HepG2 (cell line): ENCODE measurements around the gene RPP21. TPM values are rescaled to one million over a fixed set of nuclear protein-coding genes. Genes with fewer than 3 reads are reported as not detected.
A peak's percentile ranks its signal among the peaks of the same experiment; 100 is the strongest.

ENCODE experiments used
- CBX5 ChIP-seq: sonication (generic); formaldehyde crosslinking; IDR thresholded peaks from 2 replicates; pipeline ENCODE4 v1.4.0; 2020; ENCODE audit warnings: missing genetic modification reagents, borderline replicate concordance
- CEBPB ChIP-seq: IDR thresholded peaks from 2 replicates; pipeline ENCODE4 v1.6.1; 2011; ENCODE audit warnings: low read depth, low read length, improper control_type of control experiment, borderline replicate concordance
- CREB1 ChIP-seq, 2 experiments: fragments of 450-650 bp in 1 of 2; IDR thresholded peaks; 2 replicates each; pipeline ENCODE4 v1.6.1; 2016 to 2017; ENCODE audit warnings: control low read depth in 1 of 2, mild to moderate bottlenecking in 1 of 2, missing compliant biosample characterization in 1 of 2, missing genetic modification characterization in 1 of 2
- GLI4 ChIP-seq: sonication (generic); formaldehyde crosslinking; IDR thresholded peaks from 2 replicates; pipeline ENCODE4 v1.5.1; 2020; ENCODE audit warnings: missing genetic modification reagents, mild to moderate bottlenecking, moderate library complexity, borderline replicate concordance
- HMGA1 ChIP-seq: sonication (generic); formaldehyde crosslinking; conservative IDR thresholded peaks from 2 replicates; pipeline ENCODE4 v1.4.0; 2020; ENCODE audit warnings: missing genetic modification reagents
- HNRNPLL ChIP-seq: fragments of 200-400 bp; formaldehyde crosslinking; IDR thresholded peaks from 2 replicates; pipeline ENCODE4 v1.6.1; 2017; ENCODE audit warnings: mild to moderate bottlenecking, low read depth, low read length; ENCODE audit not compliant: poor library complexity, severe bottlenecking
- NR1H2 ChIP-seq: sonication (generic); formaldehyde crosslinking; IDR thresholded peaks from 2 replicates; pipeline ENCODE4 v1.8.1; 2022; ENCODE audit warnings: low read depth, missing genetic modification reagents, borderline replicate concordance
- PAF1 ChIP-seq: IDR thresholded peaks from 2 replicates; pipeline ENCODE4 v1.6.1; 2016; ENCODE audit warnings: missing genetic modification reagents, missing compliant biosample characterization
- RBAK ChIP-seq: sonication (generic); formaldehyde crosslinking; IDR thresholded peaks from 2 replicates; pipeline ENCODE4 v1.5.1; 2020; ENCODE audit warnings: mild to moderate bottlenecking, missing genetic modification reagents
- REPIN1 ChIP-seq: sonication (generic); formaldehyde crosslinking; IDR thresholded peaks from 2 replicates; pipeline ENCODE4 v1.8.0; 2022; ENCODE audit warnings: missing genetic modification reagents, low read depth, mild to moderate bottlenecking, borderline replicate concordance
- SP4 ChIP-seq: sonication (generic); formaldehyde crosslinking; IDR thresholded peaks from 2 replicates; pipeline ENCODE4 v1.8.1; 2023; ENCODE audit warnings: mild to moderate bottlenecking, missing genetic modification reagents
- STAG1 ChIP-seq: sonication (generic); formaldehyde crosslinking; IDR thresholded peaks from 2 replicates; pipeline ENCODE4 v1.4.0; 2020; ENCODE audit warnings: missing genetic modification reagents
- TAF1 ChIP-seq: sonication (generic); formaldehyde crosslinking; IDR thresholded peaks from 2 replicates; pipeline ENCODE4 v1.4.0; 2020; ENCODE audit warnings: missing genetic modification reagents
- ZFP36 ChIP-seq: fragments of 150-350 bp; IDR thresholded peaks from 2 replicates; pipeline ENCODE4 v1.6.1; 2018; ENCODE audit warnings: borderline replicate concordance, low read length, low read depth; ENCODE audit not compliant: partially characterized antibody
- ZNF343 ChIP-seq: sonication (generic); formaldehyde crosslinking; IDR thresholded peaks from 2 replicates; pipeline ENCODE4 v1.4.0; 2020; ENCODE audit warnings: mild to moderate bottlenecking, missing genetic modification reagents
- ZNF776 ChIP-seq: sonication (generic); formaldehyde crosslinking; IDR thresholded peaks from 2 replicates; pipeline ENCODE4 v1.4.0; 2020; ENCODE audit warnings: mild to moderate bottlenecking, missing genetic modification reagents
- polyA plus RNA-seq, 8 experiments: library from polyadenylated mRNA; depleted of rRNA in 3 of 8; stranded (reverse) in 7 of 8; unstranded in 1 of 8; fragments of >200 nt; fragmentation: Illumina TruSeq in 4 of 8; extraction: Trizol in 4 of 8; gene quantifications; 2 replicates each; pipeline versions ENCODE4 v1.2.1 to v1.2.3, GENCODE V29; 2011 to 2016; ENCODE audit warnings: low read depth in 4 of 8, missing spikeins in 1 of 8, mixed read lengths in 1 of 8; ENCODE audit not compliant: insufficient read depth in 1 of 8
- total RNA-seq, 5 experiments: library from RNA; depleted of rRNA; stranded (reverse); fragments of >200 nt; fragmentation: Illumina TruSeq; extraction: Trizol; gene quantifications; 2 replicates each; pipeline ENCODE4 v1.2.3, GENCODE V29; 2016; ENCODE audit warnings: low read depth in 1 of 5
- TF ChIP-seq, protein P1 (sequence below): sonication (generic); formaldehyde crosslinking; IDR thresholded peaks from 2 replicates; pipeline ENCODE4 v1.5.0; 2020; ENCODE audit warnings: mild to moderate bottlenecking, missing genetic modification reagents
- TF ChIP-seq, protein P2 (sequence below): sonication (generic); formaldehyde crosslinking; IDR thresholded peaks from 2 replicates; pipeline ENCODE4 v1.4.0; 2020; ENCODE audit warnings: missing genetic modification reagents, borderline replicate concordance
- TF ChIP-seq, protein P3 (sequence below): sonication (generic); formaldehyde crosslinking; IDR thresholded peaks from 2 replicates; pipeline ENCODE4 v1.4.0; 2020; ENCODE audit warnings: missing genetic modification reagents
- TF ChIP-seq, protein P4 (sequence below): sonication (generic); formaldehyde crosslinking; IDR thresholded peaks from 2 replicates; pipeline ENCODE4; 2020; ENCODE audit warnings: missing genetic modification reagents, mild to moderate bottlenecking, borderline replicate concordance

Gene RPP21
- total and polyA plus RNA-seq, 2 of the 13 experiments (the other 11 are each of a cell fraction or from before 2014, with no cell fraction given), result 53.1 to 72.3 TPM

DNA sequence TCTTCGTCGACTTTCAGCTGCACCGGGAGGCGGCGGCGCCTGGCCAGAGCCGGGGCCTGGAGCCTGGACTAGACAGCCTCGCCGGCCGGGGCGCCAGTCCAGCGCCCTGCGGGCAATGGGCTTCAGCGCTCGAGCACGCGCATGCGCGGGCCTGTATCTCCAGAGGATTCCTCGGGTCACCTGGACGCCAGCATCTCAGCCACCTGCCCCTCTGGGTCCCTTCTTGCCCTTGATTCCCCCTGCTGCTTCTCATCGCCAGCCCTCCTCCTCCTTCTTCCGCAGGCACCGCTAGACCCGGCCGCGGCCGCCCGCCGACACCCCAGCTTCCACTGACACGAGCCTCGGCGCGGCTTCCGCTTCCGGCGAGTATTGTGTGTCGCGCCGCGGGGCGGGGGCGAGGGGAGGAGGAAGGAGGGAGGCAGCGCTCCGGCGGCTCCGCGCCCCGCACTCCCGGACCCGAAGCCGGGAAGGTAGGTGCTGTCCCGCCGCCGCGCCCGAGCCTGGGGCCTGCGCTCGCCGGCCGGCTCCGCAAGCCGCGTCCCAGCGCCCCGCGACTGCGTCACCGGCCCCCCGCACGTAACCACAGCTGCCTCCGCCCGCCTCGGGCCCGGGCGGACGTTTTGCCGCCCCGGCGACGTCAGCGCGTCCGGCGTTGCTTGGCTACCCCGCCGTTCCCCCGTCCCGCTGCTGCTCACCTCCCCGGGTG is 18.3 kb upstream of the RPP21 start, which contains the start of gene TRIM39 (continued):
- TF ChIP-seq ZNF343 (CRISPR knock-in tag) (no peak), CREB1 (IDR thresholded peaks at IDR 0.05) (peak; percentile 92; the same call in 1 of the 2 replicates), CREB1 (CRISPR knock-in tag; IDR thresholded peaks at IDR 0.05) (peak; percentile 76; the same call in 1 of the 2 replicates), GLI4 (no peak; the same call in 1 of the 2 replicates), ZNF776 (CRISPR knock-in tag) (peak; percentile 98), TAF1 (peak; percentile 73), CEBPB (no peak), STAG1 (CRISPR knock-in tag) (no peak; the same call in 1 of the 2 replicates), CBX5 (CRISPR knock-in tag) (no peak), HNRNPLL (peak; percentile 84), NR1H2 (CRISPR knock-in tag) (0 out of 2 replicates have a peak, but pooled peaks have one; percentile 16), HMGA1 (CRISPR knock-in tag) (no peak), PAF1 (CRISPR knock-in tag) (no peak), REPIN1 (CRISPR knock-in tag) (no peak), RBAK (no peak), SP4 (peak; percentile 82), ZFP36 (no peak)
- TF ChIP-seq, protein P1, sequence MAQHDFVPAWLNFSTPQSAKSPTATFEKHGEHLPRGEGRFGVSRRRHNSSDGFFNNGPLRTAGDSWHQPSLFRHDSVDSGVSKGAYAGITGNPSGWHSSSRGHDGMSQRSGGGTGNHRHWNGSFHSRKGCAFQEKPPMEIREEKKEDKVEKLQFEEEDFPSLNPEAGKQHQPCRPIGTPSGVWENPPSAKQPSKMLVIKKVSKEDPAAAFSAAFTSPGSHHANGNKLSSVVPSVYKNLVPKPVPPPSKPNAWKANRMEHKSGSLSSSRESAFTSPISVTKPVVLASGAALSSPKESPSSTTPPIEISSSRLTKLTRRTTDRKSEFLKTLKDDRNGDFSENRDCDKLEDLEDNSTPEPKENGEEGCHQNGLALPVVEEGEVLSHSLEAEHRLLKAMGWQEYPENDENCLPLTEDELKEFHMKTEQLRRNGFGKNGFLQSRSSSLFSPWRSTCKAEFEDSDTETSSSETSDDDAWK (CRISPR knock-in tag), result no peak
- TF ChIP-seq, protein P2, sequence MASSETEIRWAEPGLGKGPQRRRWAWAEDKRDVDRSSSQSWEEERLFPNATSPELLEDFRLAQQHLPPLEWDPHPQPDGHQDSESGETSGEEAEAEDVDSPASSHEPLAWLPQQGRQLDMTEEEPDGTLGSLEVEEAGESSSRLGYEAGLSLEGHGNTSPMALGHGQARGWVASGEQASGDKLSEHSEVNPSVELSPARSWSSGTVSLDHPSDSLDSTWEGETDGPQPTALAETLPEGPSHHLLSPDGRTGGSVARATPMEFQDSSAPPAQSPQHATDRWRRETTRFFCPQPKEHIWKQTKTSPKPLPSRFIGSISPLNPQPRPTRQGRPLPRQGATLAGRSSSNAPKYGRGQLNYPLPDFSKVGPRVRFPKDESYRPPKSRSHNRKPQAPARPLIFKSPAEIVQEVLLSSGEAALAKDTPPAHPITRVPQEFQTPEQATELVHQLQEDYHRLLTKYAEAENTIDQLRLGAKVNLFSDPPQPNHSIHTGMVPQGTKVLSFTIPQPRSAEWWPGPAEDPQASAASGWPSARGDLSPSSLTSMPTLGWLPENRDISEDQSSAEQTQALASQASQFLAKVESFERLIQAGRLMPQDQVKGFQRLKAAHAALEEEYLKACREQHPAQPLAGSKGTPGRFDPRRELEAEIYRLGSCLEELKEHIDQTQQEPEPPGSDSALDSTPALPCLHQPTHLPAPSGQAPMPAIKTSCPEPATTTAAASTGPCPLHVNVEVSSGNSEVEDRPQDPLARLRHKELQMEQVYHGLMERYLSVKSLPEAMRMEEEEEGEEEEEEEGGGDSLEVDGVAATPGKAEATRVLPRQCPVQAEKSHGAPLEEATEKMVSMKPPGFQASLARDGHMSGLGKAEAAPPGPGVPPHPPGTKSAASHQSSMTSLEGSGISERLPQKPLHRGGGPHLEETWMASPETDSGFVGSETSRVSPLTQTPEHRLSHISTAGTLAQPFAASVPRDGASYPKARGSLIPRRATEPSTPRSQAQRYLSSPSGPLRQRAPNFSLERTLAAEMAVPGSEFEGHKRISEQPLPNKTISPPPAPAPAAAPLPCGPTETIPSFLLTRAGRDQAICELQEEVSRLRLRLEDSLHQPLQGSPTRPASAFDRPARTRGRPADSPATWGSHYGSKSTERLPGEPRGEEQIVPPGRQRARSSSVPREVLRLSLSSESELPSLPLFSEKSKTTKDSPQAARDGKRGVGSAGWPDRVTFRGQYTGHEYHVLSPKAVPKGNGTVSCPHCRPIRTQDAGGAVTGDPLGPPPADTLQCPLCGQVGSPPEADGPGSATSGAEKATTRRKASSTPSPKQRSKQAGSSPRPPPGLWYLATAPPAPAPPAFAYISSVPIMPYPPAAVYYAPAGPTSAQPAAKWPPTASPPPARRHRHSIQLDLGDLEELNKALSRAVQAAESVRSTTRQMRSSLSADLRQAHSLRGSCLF (CRISPR knock-in tag), result no peak
- TF ChIP-seq, protein P3, sequence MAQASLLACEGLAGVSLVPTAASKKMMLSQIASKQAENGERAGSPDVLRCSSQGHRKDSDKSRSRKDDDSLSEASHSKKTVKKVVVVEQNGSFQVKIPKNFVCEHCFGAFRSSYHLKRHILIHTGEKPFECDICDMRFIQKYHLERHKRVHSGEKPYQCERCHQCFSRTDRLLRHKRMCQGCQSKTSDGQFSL (CRISPR knock-in tag), result no peak
- TF ChIP-seq, protein P4, sequence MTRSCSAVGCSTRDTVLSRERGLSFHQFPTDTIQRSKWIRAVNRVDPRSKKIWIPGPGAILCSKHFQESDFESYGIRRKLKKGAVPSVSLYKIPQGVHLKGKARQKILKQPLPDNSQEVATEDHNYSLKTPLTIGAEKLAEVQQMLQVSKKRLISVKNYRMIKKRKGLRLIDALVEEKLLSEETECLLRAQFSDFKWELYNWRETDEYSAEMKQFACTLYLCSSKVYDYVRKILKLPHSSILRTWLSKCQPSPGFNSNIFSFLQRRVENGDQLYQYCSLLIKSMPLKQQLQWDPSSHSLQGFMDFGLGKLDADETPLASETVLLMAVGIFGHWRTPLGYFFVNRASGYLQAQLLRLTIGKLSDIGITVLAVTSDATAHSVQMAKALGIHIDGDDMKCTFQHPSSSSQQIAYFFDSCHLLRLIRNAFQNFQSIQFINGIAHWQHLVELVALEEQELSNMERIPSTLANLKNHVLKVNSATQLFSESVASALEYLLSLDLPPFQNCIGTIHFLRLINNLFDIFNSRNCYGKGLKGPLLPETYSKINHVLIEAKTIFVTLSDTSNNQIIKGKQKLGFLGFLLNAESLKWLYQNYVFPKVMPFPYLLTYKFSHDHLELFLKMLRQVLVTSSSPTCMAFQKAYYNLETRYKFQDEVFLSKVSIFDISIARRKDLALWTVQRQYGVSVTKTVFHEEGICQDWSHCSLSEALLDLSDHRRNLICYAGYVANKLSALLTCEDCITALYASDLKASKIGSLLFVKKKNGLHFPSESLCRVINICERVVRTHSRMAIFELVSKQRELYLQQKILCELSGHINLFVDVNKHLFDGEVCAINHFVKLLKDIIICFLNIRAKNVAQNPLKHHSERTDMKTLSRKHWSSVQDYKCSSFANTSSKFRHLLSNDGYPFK (CRISPR knock-in tag), result no peak; the same call in 1 of the 2 replicates
